ENCODE results near the gene KCNK3. TPM values are rescaled to one million over a fixed set of nuclear protein-coding genes. Genes with fewer than 3 reads are reported as not detected.

The KCNK3 gene
- total RNA-seq, 2 donors from 2014 or later: 11.1 to 14.5 TPM

DNA sequence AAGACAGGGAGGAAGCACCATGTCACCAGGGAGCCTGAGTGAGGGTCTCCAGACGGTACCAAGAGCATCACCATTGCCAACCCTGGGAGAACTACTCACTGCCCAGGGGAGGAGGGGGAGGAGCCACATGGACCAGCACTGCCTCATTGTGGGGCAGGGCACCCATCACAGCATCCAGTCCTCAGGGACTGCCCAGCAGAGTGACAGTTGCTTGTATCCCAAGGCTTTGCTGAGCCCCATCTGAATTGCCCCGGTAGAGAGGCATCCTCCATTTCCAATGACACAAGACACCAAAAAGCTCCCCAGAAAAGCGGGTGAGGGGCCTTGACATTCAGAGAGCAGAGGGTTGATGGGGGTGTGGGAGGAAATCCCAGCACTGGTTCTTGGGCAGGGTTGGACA, 44.5 kb upstream of the KCNK3 start:
- TF ChIP-seq POLR2AphosphoS5 (IDR thresholded peaks at IDR 0.05): no peak
- TF ChIP-seq CTCF (IDR thresholded peaks at IDR 0.05): no peak
- WGBS: 93% methylated on average over 3 of the region's 3 CpGs
- no peaks in the 10 kb centered on the region for H3K27me3 ChIP-seq (replicated peaks; ENCODE audit: insufficient read depth)
- no peaks in the 10 kb centered on the region for H3K9me3 ChIP-seq
- H3K27ac ChIP-seq: no peak overlapping the region
- H3K4me1 ChIP-seq (replicated peaks): no peaks in the 10 kb centered on the region
- H3K36me3 ChIP-seq: no peaks in the 10 kb centered on the region
- no peak overlapping the region for H3K4me3 ChIP-seq
- DNase-seq (ENCODE audit: low spot score): no peak
- intact Hi-C loops (cut with DNase I): no loop called here

GRCh38 chr2:26648516-26648915, 44.0 kb upstream of the KCNK3 start:
- intact Hi-C loops (cut with DNase I): no loop called here
- no peaks in the 10 kb centered on the region for H3K36me3 ChIP-seq
- no peak for DNase-seq (ENCODE audit: low spot score)
- no peaks in the 10 kb centered on the region for H3K9me3 ChIP-seq
- no peaks in the 10 kb centered on the region for H3K4me1 ChIP-seq (replicated peaks)
- H3K27me3 ChIP-seq (replicated peaks; ENCODE audit: insufficient read depth): no peaks in the 10 kb centered on the region
- no peak overlapping the region for H3K27ac ChIP-seq
- 94% methylated on average over 6 of the region's 6 CpGs for WGBS
- H3K4me3 ChIP-seq: no peak overlapping the region
- TF ChIP-seq POLR2AphosphoS5 (IDR thresholded peaks at IDR 0.05) (no peak), CTCF (IDR thresholded peaks at IDR 0.05) (no peak), POLR2A (IDR thresholded peaks at IDR 0.05) (no peak)

GRCh38 chr2:26649322-26649721, 43.2 kb upstream of the KCNK3 start:
- intact Hi-C loops (cut with DNase I): no loop called here
- no peak overlapping the region for H3K27ac ChIP-seq
- H3K9me3 ChIP-seq: no peaks in the 10 kb centered on the region
- WGBS: 22% methylated on average over 7 of the region's 7 CpGs
- no peaks in the 10 kb centered on the region for H3K27me3 ChIP-seq (replicated peaks; ENCODE audit: insufficient read depth)
- TF ChIP-seq POLR2A (IDR thresholded peaks at IDR 0.05): no peak
- no peak for TF ChIP-seq CTCF (IDR thresholded peaks at IDR 0.05)
- TF ChIP-seq POLR2AphosphoS5 (IDR thresholded peaks at IDR 0.05): no peak
- no peaks in the 10 kb centered on the region for H3K4me1 ChIP-seq (replicated peaks)
- no peaks in the 10 kb centered on the region for H3K36me3 ChIP-seq
- H3K4me3 ChIP-seq: no peak overlapping the region
- no peak for DNase-seq (ENCODE audit: low spot score)

GRCh38 chr2:26649992-26650712, 42.4 kb upstream of the KCNK3 start:
- Histone ChIP-seq H3K4me3 (no peak overlapping the region), H3K27me3 (replicated peaks; ENCODE audit: insufficient read depth) (no peaks in the 10 kb centered on the region), H3K36me3 (no peaks in the 10 kb centered on the region), H3K27ac (no peak overlapping the region), H3K9me3 (no peaks in the 10 kb centered on the region), H3K4me1 (replicated peaks) (no peaks in the 10 kb centered on the region)
- TF ChIP-seq CTCF (IDR thresholded peaks at IDR 0.05) (no peak), POLR2AphosphoS5 (IDR thresholded peaks at IDR 0.05) (no peak), POLR2A (IDR thresholded peaks at IDR 0.05) (no peak)
- DNase-seq (ENCODE audit: low spot score): no peak
- WGBS: 89% methylated on average over 12 of the region's 12 CpGs
- intact Hi-C loops (cut with DNase I): loop anchor here (5.0 kb wide), 1 partner anchor 38 kb away; no protein-coding TSS in a partner anchor
